Neural crest cell (in vitro differentiated cells): ENCODE results near the gene G6PC3. TPM values are rescaled to one million over a fixed set of nuclear protein-coding genes. Genes with fewer than 3 reads are reported as not detected.

ENCODE experiments used
- DNase-seq: peaks from one replicate; pipeline ENCODE4 v3.0.0; 2021; ENCODE audit warnings: low read depth, mixed read lengths, low spot score
- H3K27ac Mint-ChIP-seq: one replicate; pipeline ENCODE4 v1.8.0; 2021; ENCODE audit warnings: mild to moderate bottlenecking, mixed read lengths; ENCODE audit not compliant: unreplicated experiment
- H3K27me3 Mint-ChIP-seq: 2 replicates; pipeline ENCODE4 v1.8.0; 2021; ENCODE audit warnings: low read depth, mild to moderate bottlenecking, mixed read lengths
- H3K36me3 Mint-ChIP-seq: 2 replicates; pipeline ENCODE4 v1.8.0; 2021; ENCODE audit warnings: low read depth, mild to moderate bottlenecking, mixed read lengths
- H3K4me1 Mint-ChIP-seq: 2 replicates; pipeline ENCODE4 v1.8.0; 2021; ENCODE audit warnings: mixed read lengths
- H3K4me3 Mint-ChIP-seq: one replicate; pipeline ENCODE4 v1.8.0; 2021; ENCODE audit warnings: mild to moderate bottlenecking, mixed read lengths
- H3K9me3 Mint-ChIP-seq: 2 replicates; pipeline ENCODE4 v1.8.0; 2021; ENCODE audit warnings: mixed read lengths
- CTCF ChIP-seq: fragments of 200-600 bp; sonication (generic); conservative IDR thresholded peaks from 2 replicates; pipeline ENCODE4 v1.5.0; 2021; ENCODE audit warnings: antibody characterized with exemption, mild to moderate bottlenecking
- total RNA-seq: library from RNA; stranded (reverse); gene quantifications from 2 replicates; pipeline ENCODE4 v1.2.1, GENCODE V29; 2021

Gene G6PC3
- total RNA-seq, 1 donor from 2014 or later, result 81.1 TPM

DNA sequence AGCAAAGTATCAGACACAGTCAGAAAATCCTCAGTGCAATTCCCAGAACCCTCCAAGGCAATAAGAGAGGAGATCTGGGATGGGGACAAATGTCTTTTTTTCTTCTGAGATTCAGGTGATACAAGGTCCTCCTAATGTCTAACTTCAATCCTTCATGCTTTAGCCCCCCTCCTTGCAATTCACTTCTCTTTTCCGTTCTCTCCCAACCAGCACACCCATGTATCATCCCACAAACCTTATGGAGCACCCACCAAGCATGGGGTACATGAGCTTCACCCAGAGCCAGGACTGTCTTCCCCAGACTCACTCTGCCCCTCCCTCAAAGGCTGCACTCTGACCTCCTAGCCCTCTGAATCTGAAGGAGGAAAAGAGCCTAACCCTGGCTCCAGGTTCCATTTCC lies 42.8 kb downstream of the G6PC3 start:
- H3K4me1 Mint-ChIP-seq, result peaks cover 17% of the 10 kb centered on the region
- no peak for TF ChIP-seq CTCF
- H3K36me3 Mint-ChIP-seq, result no peaks in the 10 kb centered on the region
- no peak overlapping the region for H3K27ac Mint-ChIP-seq
- no peak overlapping the region for H3K4me3 Mint-ChIP-seq
- no peaks in the 10 kb centered on the region for H3K9me3 Mint-ChIP-seq
- no peak for DNase-seq
- no peaks in the 10 kb centered on the region for H3K27me3 Mint-ChIP-seq

GRCh38 chr17:44113868-44114840 lies 43.6 kb downstream of the G6PC3 start:
- H3K9me3 Mint-ChIP-seq, result no peaks in the 10 kb centered on the region
- no peak for TF ChIP-seq CTCF
- H3K4me1 Mint-ChIP-seq, result peaks cover 12% of the 10 kb centered on the region
- H3K27me3 Mint-ChIP-seq, result no peaks in the 10 kb centered on the region
- H3K36me3 Mint-ChIP-seq, result no peaks in the 10 kb centered on the region
- H3K4me3 Mint-ChIP-seq, result no peak overlapping the region
- no peak for DNase-seq
- H3K27ac Mint-ChIP-seq, result no peak overlapping the region

DNA sequence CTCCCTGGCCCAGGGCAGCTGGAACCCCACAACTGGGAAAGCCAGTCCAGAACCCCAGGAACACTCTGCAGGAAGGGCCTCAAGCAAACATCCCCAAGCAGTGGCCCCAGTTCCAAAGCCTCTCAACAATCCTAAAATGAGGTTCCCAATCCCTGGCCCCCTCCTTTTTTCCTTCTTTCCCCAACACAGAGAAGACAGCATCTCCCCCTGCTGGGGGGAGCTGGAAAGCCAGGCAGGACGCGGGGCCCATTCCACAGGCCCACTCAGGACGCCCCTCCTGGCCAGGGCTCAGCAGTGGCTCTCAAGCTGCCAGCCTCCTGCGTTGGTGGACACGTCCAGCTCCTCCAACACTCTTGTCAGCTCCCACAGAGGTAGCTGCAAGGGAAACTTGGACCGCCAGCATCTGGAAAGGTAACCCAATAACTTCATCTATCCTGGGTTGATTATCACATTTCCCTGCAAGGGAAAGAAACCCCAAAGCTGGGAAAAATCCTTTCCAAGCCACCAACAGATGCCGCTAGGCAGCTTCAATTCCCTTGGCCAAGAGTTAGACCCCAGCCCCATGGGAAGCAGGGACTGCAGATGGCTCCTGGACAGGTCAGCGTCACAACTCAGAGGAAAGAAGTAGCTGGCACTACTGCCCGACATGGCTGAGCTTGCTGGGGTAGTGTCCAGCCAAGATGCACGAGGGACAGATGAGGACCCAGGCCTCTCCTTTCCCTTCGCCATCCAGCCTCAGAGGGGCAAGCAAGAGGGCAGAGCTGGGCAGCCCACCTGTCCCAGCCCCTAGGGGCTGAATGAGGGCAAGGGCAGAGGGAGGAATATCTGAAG lies 45.3 kb downstream of the G6PC3 start:
- peak overlapping the region; percentile 27 for H3K27ac Mint-ChIP-seq
- H3K4me3 Mint-ChIP-seq, result no peak overlapping the region
- H3K27me3 Mint-ChIP-seq, result no peaks in the 10 kb centered on the region
- peaks cover 12% of the 10 kb centered on the region for H3K4me1 Mint-ChIP-seq
- H3K36me3 Mint-ChIP-seq, result no peaks in the 10 kb centered on the region
- peak; percentile 71 for TF ChIP-seq CTCF
- no peaks in the 10 kb centered on the region for H3K9me3 Mint-ChIP-seq
- peak; percentile 54 for DNase-seq

- no peak overlapping the region for H3K27ac Mint-ChIP-seq
Measured at GRCh38 chr17:44117351-44117750, 46.8 kb downstream of the G6PC3 start.

More at GRCh38 chr17:44117351-44117750, 46.8 kb downstream of the G6PC3 start:
- Mint-ChIP-seq H3K27me3 (peaks cover 3% of the 10 kb centered on the region), H3K4me1 (peaks cover 14% of the 10 kb centered on the region), H3K36me3 (no peaks in the 10 kb centered on the region), H3K4me3 (no peak overlapping the region), H3K9me3 (no peaks in the 10 kb centered on the region)
- DNase-seq, result no peak
- TF ChIP-seq CTCF, result no peak
